Transverse colon (tissue), 4 donors: Measurements from ENCODE around the gene MFSD6L. TPM values are rescaled to one million over a fixed set of nuclear protein-coding genes. Genes with fewer than 3 reads are reported as not detected.

Experiments
- DNase-seq: peaks from one replicate; pipeline ENCODE4 v3.0.0-alpha.2; 2019
- H3K27ac ChIP-seq, 4 donors: fragments of 200-600 bp; sonication (generic); 2 replicates each; pipeline ENCODE4 v1.5.1; 2016 to 2018; ENCODE audit warnings: inconsistent platforms in 4 of 4
- H3K27me3 ChIP-seq: fragments of 200-600 bp; sonication (generic); 2 replicates; pipeline ENCODE4 v1.5.1; 2017; ENCODE audit warnings: inconsistent platforms
- H3K36me3 ChIP-seq, 4 donors: fragments of 200-600 bp; sonication (generic); 2 replicates each; pipeline ENCODE4 v1.5.1; 2017 to 2019; ENCODE audit warnings: inconsistent platforms in 4 of 4
- H3K4me1 ChIP-seq, 4 donors: fragments of 200-600 bp; sonication (generic); 2 replicates each; pipeline ENCODE4 v1.5.1; 2017 to 2020; ENCODE audit warnings: inconsistent platforms in 4 of 4
- H3K4me3 ChIP-seq, 4 donors: fragments of 200-600 bp; sonication (generic); 1 replicate in 1 of 4; 2 replicates in 3 of 4; pipeline versions ENCODE4 v1.5.1 to v1.6.1; 2017 to 2019; ENCODE audit warnings: inconsistent platforms in 4 of 4
- H3K9me3 ChIP-seq, 2 donors: fragments of 200-600 bp; sonication (generic); 2 replicates each; pipeline ENCODE4 v1.5.1; 2017 to 2019; ENCODE audit warnings: inconsistent platforms in 2 of 2
- EP300 ChIP-seq: sonication (generic); formaldehyde crosslinking; IDR thresholded peaks from one replicate; pipeline ENCODE4 v1.6.1; 2017; ENCODE audit warnings: antibody characterized with exemption, low read depth
- POLR2A ChIP-seq: fragments of 450-650 bp; IDR thresholded peaks from one replicate; pipeline ENCODE4 v1.6.1; 2016; ENCODE audit warnings: antibody characterized with exemption, mild to moderate bottlenecking, moderate library complexity
- POLR2AphosphoS5 ChIP-seq, 3 donors: sonication (generic); formaldehyde crosslinking; IDR thresholded peaks; one replicate each; pipeline ENCODE4 v1.6.1; 2016; ENCODE audit warnings: antibody characterized with exemption in 3 of 3
- WGBS, 2 donors: methylation state at CpG; one replicate each; pipeline ENCODE4 v1.1.5; 2018; ENCODE audit warnings: low coverage in 1 of 2; 5-methylcytosine and 5-hydroxymethylcytosine counted together
- in situ Hi-C, 4 donors: fragments of 200-750 bp; cut with MboI; loops; one replicate each; pipeline versions ENCODE4 v1.15.0 to v1.15.1; 2017; ENCODE audit warnings: low sequenced_read_pairs in 3 of 4, low pct_ligation_motif_present in 1 of 4, low pct_unique_long_range_greater_than_20kb in 1 of 4
- intact Hi-C: fragments of 100-400 bp; cut with DNase I; formaldehyde crosslinking; loops from one replicate; pipeline ENCODE4 v1.15.1; 2023; ENCODE audit warnings: low total_unique reads
- total RNA-seq, 4 donors: library from RNA; depleted of rRNA; stranded (reverse); fragments of >200 nt; gene quantifications; one replicate each; pipeline ENCODE4 v1.1.0, GENCODE V29; 2016
- TF ChIP-seq, protein P1 (sequence below), 5 experiments: fragments of 200-600 bp in 3 of 5; fragments of 450-650 bp in 2 of 5; sonication (generic) in 3 of 5; IDR thresholded peaks; 1 replicate in 2 of 5; 2 replicates in 3 of 5; pipeline ENCODE4 v1.5.1; 2016 to 2017; ENCODE audit warnings: antibody characterized with exemption in 5 of 5, inconsistent platforms in 3 of 5, mild to moderate bottlenecking in 2 of 5, moderate library complexity in 1 of 5

Gene MFSD6L
- total RNA-seq, 4 donors from 2014 or later, result 0.40 to 5.1 (median 3.8) TPM; not detected in 1

DNA sequence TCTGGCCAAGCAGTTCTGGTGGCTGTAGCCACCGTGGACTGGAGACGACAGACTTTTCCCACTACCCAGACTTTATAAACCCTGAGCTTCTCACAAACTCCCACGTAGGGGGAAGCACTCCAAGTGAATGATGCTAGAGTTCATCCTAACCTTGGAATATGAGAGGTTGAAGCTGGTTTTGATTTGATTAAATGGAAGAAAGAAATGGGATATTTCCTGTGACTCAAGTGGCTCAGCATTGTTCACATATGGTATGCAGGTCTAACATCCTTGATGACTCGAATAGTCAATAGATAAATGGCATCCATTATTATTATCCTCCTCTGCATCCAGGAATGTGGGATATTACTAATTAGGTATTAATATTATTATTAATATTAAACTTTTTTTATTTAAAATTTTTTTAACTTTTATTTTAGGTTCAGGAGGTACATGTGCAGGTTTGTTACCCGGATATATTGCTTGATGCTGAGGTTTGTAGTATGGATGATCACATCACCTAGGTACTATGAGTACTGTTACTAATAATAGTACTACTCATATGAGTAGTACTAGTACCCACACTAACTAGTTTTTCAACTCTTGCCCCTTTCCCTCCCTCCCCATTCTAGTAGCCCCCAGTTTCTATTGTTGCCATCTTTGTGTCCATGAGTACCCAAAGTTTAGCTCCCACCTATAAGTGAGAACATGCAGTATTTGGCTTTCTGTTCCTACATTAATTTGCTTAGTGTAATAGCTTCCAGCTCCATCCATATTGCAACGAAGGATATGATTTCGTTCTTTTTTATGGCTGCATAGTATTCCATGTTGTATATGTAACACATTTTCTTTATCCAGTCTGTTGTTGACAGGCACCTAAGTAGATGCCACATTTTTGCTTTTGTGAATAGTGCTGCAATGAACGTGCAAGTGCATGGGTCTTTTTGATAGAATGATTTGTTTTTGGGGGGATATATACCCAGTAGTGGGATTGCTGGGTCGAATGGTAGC, 45.4 kb upstream of the MFSD6L start:
- Histone ChIP-seq H3K4me1 (no peaks in the 10 kb centered on the region), H3K36me3 (no peaks in the 10 kb centered on the region), H3K27ac (no peak overlapping the region), H3K4me3 (no peak overlapping the region), H3K9me3 (no peaks in the 10 kb centered on the region), H3K27me3 (no peaks in the 10 kb centered on the region)
- 84 to 87% methylated on average over 6 to 9 of the region's 9 CpGs for WGBS, 2 donors
- intact Hi-C loops, result no loop called here
- in situ Hi-C loops, result loop anchor here in 1 of 4 donors (25.0 kb wide), 1 partner anchor 93 kb away; no protein-coding TSS in a partner anchor
- DNase-seq, result no peak
- TF ChIP-seq POLR2AphosphoS5 (IDR thresholded peaks at IDR 0.05), result no peak
- TF ChIP-seq POLR2A, result no peak
- TF ChIP-seq EP300, result no peak
- TF ChIP-seq, protein P1, sequence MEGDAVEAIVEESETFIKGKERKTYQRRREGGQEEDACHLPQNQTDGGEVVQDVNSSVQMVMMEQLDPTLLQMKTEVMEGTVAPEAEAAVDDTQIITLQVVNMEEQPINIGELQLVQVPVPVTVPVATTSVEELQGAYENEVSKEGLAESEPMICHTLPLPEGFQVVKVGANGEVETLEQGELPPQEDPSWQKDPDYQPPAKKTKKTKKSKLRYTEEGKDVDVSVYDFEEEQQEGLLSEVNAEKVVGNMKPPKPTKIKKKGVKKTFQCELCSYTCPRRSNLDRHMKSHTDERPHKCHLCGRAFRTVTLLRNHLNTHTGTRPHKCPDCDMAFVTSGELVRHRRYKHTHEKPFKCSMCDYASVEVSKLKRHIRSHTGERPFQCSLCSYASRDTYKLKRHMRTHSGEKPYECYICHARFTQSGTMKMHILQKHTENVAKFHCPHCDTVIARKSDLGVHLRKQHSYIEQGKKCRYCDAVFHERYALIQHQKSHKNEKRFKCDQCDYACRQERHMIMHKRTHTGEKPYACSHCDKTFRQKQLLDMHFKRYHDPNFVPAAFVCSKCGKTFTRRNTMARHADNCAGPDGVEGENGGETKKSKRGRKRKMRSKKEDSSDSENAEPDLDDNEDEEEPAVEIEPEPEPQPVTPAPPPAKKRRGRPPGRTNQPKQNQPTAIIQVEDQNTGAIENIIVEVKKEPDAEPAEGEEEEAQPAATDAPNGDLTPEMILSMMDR (IDR thresholded peaks at IDR 0.05), result no peak

DNA sequence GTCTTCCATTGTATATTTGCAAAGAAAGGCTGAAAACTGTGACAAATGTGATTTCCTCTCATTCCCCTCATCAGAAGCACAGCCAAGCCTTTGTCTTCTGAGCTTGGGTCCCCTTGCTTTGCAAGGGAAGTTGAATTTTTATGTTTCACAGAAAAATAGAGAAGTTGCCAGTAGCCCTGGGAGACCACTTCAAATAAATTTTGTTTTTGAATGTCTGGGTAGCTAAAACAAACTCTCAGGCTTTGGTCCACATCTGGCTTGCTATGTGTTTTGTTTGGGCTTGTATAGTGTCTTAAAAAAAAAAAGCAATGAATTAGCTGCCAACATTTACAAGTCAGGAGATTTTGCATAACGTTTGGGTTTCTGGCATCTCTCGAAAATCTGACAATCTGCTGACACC, 44.2 kb upstream of the MFSD6L start:
- intact Hi-C loops, result no loop called here
- 46 to 55% methylated on average over 2 of the region's 2 CpGs for WGBS, 2 donors
- TF ChIP-seq EP300, result no peak
- no peak for TF ChIP-seq POLR2A
- no peak for TF ChIP-seq POLR2AphosphoS5 (IDR thresholded peaks at IDR 0.05)
- TF ChIP-seq, protein P1 (IDR thresholded peaks at IDR 0.05), result no peak
- no peaks in the 10 kb centered on the region for H3K4me1 ChIP-seq
- H3K27ac ChIP-seq, result no peak overlapping the region
- no peak overlapping the region for H3K4me3 ChIP-seq
- no peaks in the 10 kb centered on the region for H3K9me3 ChIP-seq
- in situ Hi-C loops, result loop anchor here in 1 of 4 donors (25.0 kb wide), 1 partner anchor 94 kb away; no protein-coding TSS in a partner anchor
- DNase-seq, result no peak
- H3K36me3 ChIP-seq, result no peaks in the 10 kb centered on the region
- no peaks in the 10 kb centered on the region for H3K27me3 ChIP-seq

DNA sequence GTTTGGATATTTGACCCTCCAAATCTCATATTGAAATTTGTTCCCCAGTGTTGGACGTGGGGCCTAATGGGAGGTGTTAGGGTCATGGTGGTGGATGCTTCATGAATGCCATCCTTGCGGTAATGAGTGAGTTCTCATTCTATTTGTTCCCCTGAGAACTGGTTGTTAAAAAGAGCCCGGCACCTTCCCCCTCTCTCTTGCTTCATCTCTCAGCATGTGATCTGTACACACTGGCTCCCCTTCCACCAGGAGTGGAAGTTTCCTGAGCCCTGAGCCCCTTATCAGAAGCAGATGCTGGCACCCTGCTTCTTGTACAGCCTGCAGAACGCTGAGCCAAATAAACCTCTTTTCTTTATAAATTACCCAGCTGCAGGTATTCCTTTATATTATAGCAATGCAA, 42.7 kb upstream of the MFSD6L start:
- Histone ChIP-seq H3K27ac (no peak overlapping the region), H3K36me3 (no peaks in the 10 kb centered on the region), H3K27me3 (no peaks in the 10 kb centered on the region), H3K4me1 (no peaks in the 10 kb centered on the region), H3K9me3 (no peaks in the 10 kb centered on the region), H3K4me3 (no peak overlapping the region)
- TF ChIP-seq EP300 (no peak), POLR2A (no peak), POLR2AphosphoS5 (IDR thresholded peaks at IDR 0.05) (no peak)
- TF ChIP-seq, protein P1 (IDR thresholded peaks at IDR 0.05), result no peak
- no peak for DNase-seq
- intact Hi-C loops, result no loop called here
- WGBS, 2 donors, result 85 to 86% methylated on average over 3 to 4 of the region's 4 CpGs
- in situ Hi-C loops, result loop anchor here in 1 of 4 donors (25.0 kb wide), 1 partner anchor 95 kb away; no protein-coding TSS in a partner anchor

DNA sequence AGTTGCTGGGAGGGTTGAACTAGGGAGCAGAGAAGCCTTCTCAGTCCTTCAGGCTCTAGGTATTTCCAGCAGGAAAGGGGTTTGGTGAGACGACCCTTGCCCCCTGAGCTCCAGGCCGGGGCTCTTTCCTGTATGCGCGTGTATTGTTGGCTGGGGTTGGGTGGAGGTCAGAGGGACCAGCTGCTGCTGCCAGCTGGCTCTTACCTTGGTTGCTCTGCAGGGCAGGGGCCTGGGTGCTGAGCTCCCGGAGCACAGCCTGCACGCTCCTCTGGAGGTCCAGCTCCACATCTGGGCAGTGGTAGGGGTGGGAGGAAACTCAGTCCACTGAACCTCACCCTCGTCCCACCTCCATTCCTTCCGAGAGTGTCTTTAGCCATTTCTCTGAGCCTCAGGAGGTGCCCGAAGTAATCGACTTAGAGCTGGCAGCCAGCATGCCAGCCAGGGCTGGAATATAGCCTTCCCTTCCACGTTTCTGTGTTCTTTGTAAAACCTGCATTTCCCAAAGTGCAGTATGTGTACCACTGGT, 40.3 kb upstream of the MFSD6L start:
- Histone ChIP-seq H3K4me3 (no peak overlapping the region), H3K9me3 (no peaks in the 10 kb centered on the region), H3K27ac (no peak overlapping the region), H3K36me3 (no peaks in the 10 kb centered on the region), H3K4me1 (no peaks in the 10 kb centered on the region), H3K27me3 (no peaks in the 10 kb centered on the region)
- in situ Hi-C loops, result loop anchor here in 1 of 4 donors (25.0 kb wide), 1 partner anchor 98 kb away; no protein-coding TSS in a partner anchor
- intact Hi-C loops, result no loop called here
- DNase-seq, result no peak
- 43% methylated on average over 11 of the region's 11 CpGs; no CpG with 5 or more reads in 1 of the 2 donors for WGBS, 2 donors
- no peak for TF ChIP-seq POLR2A
- TF ChIP-seq EP300, result no peak
- TF ChIP-seq POLR2AphosphoS5 (IDR thresholded peaks at IDR 0.05), result no peak
- TF ChIP-seq, protein P1 (IDR thresholded peaks at IDR 0.05), result no peak
